Kidney (tissue), 14 donors: ENCODE measurements around the gene ST6GALNAC4. TPM values are rescaled to one million over a fixed set of nuclear protein-coding genes. Genes with fewer than 3 reads are reported as not detected.

Experiments used
- DNase-seq, 5 donors: peaks; one replicate each; pipeline ENCODE4 v3.0.0-alpha.2; 2013 to 2020
- FAIRE-seq: peaks from 2 replicates; lab custom pipeline; 2012; peaks lifted over from hg19 to GRCh38; lab: Jason Lieb, UNC
- H3K27ac ChIP-seq, 2 donors: one replicate each; pipeline ENCODE4 v1.7.0; 2013; ENCODE audit warnings: low read depth in 2 of 2, low read length in 2 of 2, inconsistent platforms in 1 of 2
- H3K27me3 ChIP-seq: one replicate; pipeline ENCODE4 v1.7.1; 2013; ENCODE audit warnings: low read length, inconsistent platforms; ENCODE audit not compliant: control insufficient read depth, insufficient read depth
- H3K36me3 ChIP-seq, 3 donors: one replicate each; pipeline versions ENCODE4 v1.7.0 to v1.7.1; 2013; ENCODE audit warnings: low read length in 3 of 3, control low read depth in 1 of 3, inconsistent platforms in 1 of 3; ENCODE audit not compliant: insufficient read depth in 3 of 3, control insufficient read depth in 2 of 3
- H3K4me1 ChIP-seq, 3 donors: one replicate each; pipeline versions ENCODE4 v1.7.0 to v1.7.1; 2013; ENCODE audit warnings: low read length in 3 of 3, inconsistent platforms in 1 of 3, low read depth in 1 of 3; ENCODE audit not compliant: control insufficient read depth in 2 of 3, insufficient read depth in 2 of 3
- H3K4me3 ChIP-seq, 3 donors: one replicate each; pipeline versions ENCODE4 v1.7.0 to v1.8.1; 2013; ENCODE audit warnings: low read length in 3 of 3, control low read depth in 1 of 3, inconsistent platforms in 1 of 3
- H3K9ac ChIP-seq, 3 donors: one replicate each; pipeline versions ENCODE4 v1.7.0 to v1.7.1; 2013; ENCODE audit warnings: low read length in 3 of 3, control low read depth in 1 of 3, inconsistent platforms in 1 of 3
- H3K9me3 ChIP-seq, 3 donors: one replicate each; pipeline versions ENCODE4 v1.7.0 to v1.7.1; 2013; ENCODE audit warnings: low read length in 3 of 3, control low read depth in 1 of 3, inconsistent platforms in 1 of 3; ENCODE audit not compliant: control insufficient read depth in 2 of 3, insufficient read depth in 1 of 3
- CTCF ChIP-seq: IDR thresholded peaks from 3 replicates; pipeline ENCODE4 v1.5.1; 2012; ENCODE audit warnings: mild to moderate bottlenecking, moderate library complexity, borderline replicate concordance; ENCODE audit not compliant: insufficient read depth; ENCODE audit errors: extremely low read depth
- intact Hi-C: fragments of 100-400 bp; cut with DNase I; formaldehyde crosslinking; loops from one replicate; pipeline ENCODE4 v1.11.1; 2022
- polyA plus RNA-seq: library from polyadenylated mRNA; stranded (reverse); fragments of 350-450 nt; fragmentation: Illumina TruSeq; extraction: RNeasy Lipid Tissue Mini Kit (QIAGEN cat#74804); gene quantifications from one replicate; pipeline ENCODE4 v1.2.3, GENCODE V29; 2014; ENCODE audit warnings: low read depth, low replicate concordance; ENCODE audit not compliant: insufficient read depth
- total RNA-seq: library from RNA; stranded (reverse); fragmentation: NEBNext Ultra II Directional; extraction: Animal tissue kit (Norgen Biotek cat#: 25700); gene quantifications from one replicate; pipeline ENCODE4 v1.2.1, GENCODE V29; 2021
- donor health status: control.
- donor health status: control.
- donor health status: control.
- donor health status: control.
- donor health status: control.
- donor health status: DM: yes; HTN: yes; CAD: no.
- donor health status: Normal renal cell carcinoma (clear cell type).

The ST6GALNAC4 gene
- total and polyA plus RNA-seq, 2 donors from 2014 or later = 31.4 to 31.6 TPM

DNA sequence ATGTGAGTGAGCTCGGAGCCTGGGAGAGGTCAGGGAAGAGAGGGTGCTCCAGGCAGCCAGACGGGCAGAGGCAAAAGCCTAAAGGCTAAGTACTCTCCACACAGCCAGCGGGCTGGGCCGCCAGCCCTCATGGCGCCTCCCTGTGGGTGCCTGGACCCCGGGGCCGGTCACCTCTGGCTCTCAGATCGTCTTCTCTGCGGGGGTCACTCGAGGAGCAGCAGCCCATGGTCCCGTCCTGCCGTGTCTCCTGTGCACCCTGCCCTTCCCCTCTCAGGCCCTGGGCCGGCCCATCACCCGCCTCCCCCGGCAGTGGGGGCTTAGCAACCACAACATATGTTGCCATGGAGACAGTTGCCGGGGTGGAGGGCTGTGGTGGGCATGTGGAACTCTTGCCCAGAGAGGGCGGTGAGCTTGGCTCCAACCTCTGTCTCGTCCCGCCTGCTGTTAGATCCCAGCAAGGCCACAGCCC lies 43.6 kb downstream of the ST6GALNAC4 start:
- TF ChIP-seq CTCF = no peak
- H3K27ac ChIP-seq = no peak overlapping the region
- intact Hi-C loops = no loop called here
- DNase-seq = peak in 3 of 5 donors; percentile 45 to 71 (median 49)
- no peak for FAIRE-seq
- no peaks in the 10 kb centered on the region for H3K27me3 ChIP-seq
- H3K4me1 ChIP-seq = peaks cover 0 to 23% (median 5%) of the 10 kb centered on the region in 3 donors
- peaks cover 0 to 3% (median 0%) of the 10 kb centered on the region in 3 donors for H3K36me3 ChIP-seq
- H3K9me3 ChIP-seq = no peaks in the 10 kb centered on the region
- no peak overlapping the region for H3K4me3 ChIP-seq
- H3K9ac ChIP-seq = no peak overlapping the region

DNA sequence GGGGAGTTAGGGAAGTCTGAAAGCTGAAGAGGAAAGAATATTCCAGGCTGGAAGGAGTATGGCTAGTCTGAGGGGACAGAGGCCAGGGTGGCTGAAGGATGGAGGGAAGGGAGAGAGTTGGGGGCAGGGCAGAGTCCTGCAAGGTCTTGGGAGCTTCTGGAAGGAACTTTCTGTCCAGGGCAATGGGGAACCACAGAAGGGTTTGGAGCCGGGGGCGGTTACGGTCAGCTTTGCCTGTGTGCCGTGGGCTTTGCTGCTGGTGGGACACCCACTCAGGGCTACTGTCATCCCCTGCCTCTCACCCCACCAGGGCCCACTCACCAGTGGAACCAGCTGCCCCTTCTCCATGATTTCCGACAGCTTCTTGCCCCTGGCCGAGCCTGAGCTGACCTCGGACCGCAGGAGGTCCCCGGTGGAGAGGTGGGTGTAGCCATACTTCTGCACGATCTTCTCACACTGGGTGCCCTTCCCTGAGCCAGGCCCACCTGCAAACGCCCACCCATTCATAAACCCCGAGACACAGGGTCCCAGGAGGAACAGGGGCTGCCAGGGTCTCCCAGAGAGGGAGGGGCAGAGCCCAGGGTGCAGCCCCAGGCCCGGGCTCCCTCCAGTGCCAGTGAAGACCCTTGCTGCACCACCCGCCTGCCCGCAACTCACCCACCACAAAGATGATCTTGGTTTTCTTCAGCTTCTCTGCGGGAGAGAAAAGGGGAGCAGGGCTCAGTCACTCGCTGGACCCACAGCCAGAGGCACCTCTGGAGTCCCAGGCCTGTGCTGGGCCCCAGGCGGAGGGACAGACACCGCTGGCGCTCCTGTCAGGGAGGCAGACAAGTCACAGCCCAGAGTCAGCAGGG lies 44.2 kb downstream of the ST6GALNAC4 start:
- intact Hi-C loops = no loop called here
- Histone ChIP-seq H3K36me3 (peaks cover 0 to 3% (median 0%) of the 10 kb centered on the region in 3 donors), H3K4me1 (peaks cover 0 to 20% (median 0%) of the 10 kb centered on the region in 3 donors), H3K27me3 (no peaks in the 10 kb centered on the region), H3K9ac (no peak overlapping the region), H3K4me3 (no peak overlapping the region), H3K27ac (no peak overlapping the region), H3K9me3 (no peaks in the 10 kb centered on the region)
- no peak for FAIRE-seq
- no peak for TF ChIP-seq CTCF
- no peak for DNase-seq

DNA sequence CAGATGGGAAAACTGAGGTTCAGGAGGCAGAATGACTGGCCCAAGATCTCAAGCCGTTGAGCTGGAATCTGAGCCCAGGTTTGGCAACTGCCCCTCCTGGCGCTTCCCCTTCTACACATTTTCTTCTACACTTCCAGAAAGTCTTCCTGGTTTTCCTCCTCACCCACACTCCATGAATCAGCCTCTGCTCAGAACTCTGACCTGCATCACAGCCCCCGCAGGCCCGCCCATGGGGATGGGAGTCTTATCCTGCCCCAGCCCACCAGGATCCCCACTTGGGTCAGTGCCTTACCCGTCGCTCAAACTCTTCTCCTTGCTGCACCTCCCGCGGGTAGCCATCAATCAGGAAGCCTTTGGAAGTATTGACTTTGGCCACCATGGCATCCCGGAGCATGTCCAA lies 45.3 kb downstream of the ST6GALNAC4 start:
- Histone ChIP-seq H3K4me1 (peaks cover 0 to 17% (median 0%) of the 10 kb centered on the region in 3 donors), H3K9me3 (no peaks in the 10 kb centered on the region), H3K27ac (no peak overlapping the region), H3K4me3 (no peak overlapping the region), H3K9ac (no peak overlapping the region), H3K36me3 (peaks cover 0 to 3% (median 0%) of the 10 kb centered on the region in 3 donors), H3K27me3 (no peaks in the 10 kb centered on the region)
- no peak for FAIRE-seq
- DNase-seq = no peak
- TF ChIP-seq CTCF = no peak
- intact Hi-C loops = no loop called here
